ENCODE results near the gene CES2.
A peak's percentile ranks its signal among the peaks of the same experiment; 100 is the strongest.
"Not testable (repeated sequence)": the region's sequence is repeated elsewhere in the genome, so short reads cannot be mapped to it uniquely, and the experiment has no call there.

CES2 gene

DNA sequence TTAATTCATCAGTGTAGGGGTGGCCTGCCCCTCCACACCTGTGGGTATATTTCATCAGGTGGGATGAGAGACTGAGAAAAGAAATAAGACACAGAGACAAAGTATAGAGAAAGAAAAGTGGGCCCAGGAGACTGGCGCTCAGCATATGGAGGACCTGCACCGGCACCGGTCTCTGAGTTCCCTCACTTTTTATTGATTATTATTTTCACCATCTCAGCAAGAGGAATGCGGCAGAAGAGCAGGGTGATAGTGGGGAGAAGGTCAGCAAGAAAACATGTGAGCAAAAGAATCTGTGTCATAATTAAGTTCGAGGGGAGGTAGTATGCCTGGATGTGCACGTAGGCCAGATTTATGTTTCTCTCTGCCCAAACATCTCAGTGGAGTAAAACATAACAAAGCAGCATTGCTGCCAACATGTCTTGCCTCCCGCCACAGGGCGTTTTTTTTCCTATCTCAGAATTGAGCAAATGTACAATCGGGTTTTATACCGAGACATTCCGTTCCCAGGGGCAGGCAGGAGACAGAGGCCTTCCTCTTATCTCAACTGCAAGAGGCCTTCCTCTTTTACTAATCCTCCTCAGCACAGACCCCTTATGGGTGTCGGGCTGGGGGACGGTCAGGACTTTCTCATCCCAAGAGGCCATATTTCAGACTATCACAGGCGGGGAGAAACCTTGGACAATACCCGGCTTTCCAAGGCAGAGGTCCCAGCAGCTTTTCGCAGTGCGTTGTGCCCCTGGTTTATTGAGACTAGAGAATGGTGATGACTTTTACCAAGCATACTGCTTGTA is 20.2 kb downstream of the CES2 start:
- not testable (repeated sequence) for DNase-seq

DNA sequence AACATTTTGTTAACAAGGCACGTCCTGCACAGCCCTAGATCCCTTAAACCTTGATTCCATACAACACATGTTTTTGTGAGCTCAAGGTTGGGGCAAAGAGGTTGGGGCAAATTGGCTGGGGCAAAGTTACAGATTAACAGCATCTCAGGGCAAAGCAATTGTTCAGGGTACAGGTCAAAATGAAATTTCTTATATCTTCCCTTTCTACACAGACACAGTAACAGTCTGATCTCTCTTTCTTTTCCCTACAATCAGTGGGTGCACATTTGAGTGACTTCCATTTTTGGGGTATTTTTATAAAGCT is 20.8 kb downstream of the CES2 start:
- DNase-seq: not testable (repeated sequence)

DNA sequence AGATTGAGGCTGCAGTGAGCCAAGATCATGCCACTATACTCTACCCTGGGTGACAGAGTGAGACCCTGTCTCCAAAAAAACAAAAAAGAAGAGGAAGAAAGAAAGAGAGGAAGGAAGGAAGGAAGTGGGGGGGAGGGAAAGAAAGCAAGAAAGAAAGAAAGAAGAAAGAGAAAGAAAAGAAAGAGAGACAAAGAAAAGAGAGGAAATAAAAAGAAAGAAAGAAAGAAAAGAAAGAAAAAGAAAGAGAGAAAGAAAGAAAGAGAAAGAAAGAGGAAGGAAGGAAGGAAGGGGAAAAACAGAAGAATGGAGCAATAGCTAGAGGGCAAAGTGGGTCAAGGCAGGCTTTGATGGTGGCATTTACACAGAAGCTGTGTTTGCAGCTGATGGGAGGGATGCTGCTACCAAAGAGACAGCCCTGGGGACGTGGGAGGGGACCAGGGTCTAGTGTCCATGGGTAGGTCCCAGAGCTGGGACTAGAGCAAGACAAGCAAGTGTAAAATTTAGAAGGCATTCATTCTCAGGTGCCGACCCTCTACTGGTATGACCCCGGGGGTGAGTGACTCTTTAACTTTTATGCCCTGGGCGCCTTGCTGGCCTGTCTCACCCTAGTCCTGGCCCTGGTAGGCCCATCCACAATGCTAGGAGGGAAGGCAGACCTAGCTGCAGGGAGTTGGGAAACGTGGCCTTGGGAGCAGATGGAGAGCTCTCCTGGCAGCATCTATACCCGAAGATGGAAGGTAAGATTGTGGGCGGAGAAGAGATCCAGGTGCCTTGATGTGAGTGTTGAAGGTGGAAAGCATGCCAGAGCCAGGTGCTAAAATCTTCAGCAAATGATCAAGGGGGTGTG is 23.8 kb downstream of the CES2 start:
- no peak for DNase-seq

DNA sequence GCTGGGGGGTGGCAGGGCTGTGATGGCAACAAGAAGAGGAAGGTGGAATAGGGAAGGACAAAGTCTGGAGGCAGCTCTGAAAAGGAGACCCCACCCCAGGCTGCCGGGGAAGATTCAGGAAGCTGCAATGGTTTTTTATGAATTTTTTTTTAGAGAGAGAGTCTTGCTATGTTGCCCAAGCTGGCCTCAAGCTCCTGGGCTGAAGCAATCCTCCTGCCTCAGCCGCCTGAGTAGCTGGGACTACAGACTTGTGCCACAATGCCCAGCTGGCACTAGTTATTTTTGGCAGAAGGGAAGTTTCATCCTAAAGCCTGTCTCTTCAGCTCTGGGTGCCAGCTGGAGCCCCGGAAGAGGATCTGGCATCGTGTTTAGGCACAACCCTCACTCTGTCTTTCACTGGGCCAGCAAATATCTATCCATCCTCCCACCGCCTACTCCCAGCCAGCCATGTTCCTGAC is 24.4 kb downstream of the CES2 start:
- DNase-seq: no peak

DNA sequence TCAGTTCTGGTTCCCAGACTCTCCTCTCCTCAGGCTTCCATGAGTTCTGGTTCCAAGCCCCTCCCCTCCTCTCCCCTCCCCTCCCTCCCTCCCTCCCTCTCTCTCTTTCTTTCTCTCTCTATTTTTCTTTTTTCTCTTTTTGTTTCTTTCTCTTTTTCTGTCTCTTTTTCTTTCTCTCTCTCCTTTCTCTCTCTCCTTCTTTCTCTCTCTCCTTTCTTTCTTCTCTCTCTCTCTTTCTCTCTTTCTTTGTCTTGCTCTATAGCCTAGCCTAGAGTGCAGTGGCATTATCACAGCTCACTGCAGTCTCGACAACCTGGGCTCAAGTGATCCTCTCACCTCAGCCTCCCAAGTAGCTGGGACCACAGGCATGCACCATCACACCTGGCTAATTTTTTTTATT is 25.0 kb downstream of the CES2 start:
- DNase-seq: no peak

DNA sequence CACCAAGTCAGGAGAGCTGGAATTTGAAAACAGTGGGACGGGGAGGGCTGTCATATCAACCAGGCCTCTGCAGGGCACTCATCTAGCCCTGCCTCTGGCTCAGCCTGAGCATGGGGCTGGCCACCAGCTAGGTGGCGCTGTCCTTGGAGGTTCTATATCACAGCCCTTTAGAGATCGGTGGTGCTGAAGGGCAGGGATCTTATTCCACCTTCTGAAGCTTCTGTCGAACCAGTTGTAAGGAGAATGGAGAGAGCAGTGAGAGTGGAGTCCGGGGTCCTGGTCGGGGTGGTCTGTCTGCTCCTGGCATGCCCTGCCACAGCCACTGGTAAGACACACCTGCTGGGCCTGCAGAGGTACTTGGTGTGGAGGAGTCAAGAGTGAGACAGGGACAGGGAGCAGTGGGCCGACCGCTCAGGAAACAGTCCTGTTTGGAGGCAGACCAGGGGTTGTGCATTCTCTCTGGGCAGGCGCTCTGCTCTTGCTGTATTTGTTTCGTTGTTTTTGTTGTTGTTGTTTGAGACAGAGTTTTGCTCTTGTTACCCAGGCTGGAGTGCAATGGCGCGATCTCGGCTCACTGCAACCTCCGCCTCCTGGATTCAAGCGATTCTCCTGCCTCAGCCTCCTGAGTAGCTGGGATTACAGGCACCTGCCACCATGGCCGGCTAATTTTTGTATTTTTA is 25.9 kb downstream of the CES2 start, which contains the start of gene CES3:
CES3 (plus strand) TSS at position 202 of the 680 bp plus-strand sequence; CDS start at position 244, 42 bp downstream.
- DNase-seq: peak; percentile 29

DNA sequence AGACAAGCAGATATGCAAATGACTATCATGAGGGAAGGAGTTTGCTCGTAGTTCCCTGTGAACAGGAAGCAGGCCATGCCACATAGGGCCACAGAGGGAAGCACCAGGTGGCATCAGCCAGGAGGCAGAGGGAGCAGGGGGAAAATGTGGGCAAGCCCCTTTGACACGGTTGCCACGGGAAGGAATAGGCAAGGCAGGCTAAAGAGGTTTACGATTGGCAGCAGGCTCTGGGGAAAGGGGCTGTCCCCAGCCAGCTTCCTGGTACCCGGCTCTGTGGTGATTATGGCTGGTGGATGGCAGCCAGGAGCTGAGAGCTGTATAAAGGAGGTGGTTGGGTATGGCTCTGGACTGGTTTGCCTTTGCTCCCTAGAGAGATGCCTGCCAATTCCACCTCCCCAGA is 26.6 kb downstream of the CES2 start:
- no peak for DNase-seq

DNA sequence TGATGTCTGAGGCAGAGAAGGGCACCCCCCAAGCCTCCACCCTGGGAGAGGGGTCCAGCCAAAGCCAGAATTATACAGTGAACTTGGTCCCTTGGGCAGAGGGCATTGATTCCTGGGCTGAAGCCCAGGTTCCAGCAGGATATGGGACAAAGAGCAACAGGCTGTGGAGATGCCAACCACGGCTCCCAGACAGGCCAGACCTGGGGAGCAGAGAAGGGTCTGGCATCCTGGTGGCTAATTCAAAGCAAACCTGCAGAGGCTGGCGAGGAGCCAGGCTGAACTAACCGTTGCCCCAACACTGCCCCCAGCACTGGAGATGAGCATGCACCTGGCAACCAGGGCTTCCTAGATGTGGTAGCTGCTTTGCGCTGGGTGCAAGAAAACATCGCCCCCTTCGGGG is 28.7 kb downstream of the CES2 start:
- no peak for DNase-seq

DNA sequence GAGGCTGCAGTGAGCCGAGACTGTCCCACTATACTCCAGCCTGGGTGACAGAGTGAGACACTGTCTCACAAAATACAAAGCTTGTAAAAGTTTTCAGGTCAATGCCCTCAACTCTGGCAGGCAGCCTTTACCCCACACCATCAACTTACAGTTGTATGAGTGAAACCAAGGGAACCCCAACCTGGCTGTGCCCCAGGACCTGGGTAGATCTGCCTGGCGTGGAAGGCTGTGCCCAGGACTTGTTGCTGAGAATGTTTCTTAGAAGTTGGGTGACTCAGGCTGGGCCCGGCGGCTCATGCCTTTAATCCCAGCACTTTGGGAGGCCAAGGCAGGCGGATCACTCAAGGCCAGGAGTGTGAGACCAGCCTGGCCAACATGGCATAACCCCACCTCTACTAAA is 33.5 kb downstream of the CES2 start:
- DNase-seq: no peak

DNA sequence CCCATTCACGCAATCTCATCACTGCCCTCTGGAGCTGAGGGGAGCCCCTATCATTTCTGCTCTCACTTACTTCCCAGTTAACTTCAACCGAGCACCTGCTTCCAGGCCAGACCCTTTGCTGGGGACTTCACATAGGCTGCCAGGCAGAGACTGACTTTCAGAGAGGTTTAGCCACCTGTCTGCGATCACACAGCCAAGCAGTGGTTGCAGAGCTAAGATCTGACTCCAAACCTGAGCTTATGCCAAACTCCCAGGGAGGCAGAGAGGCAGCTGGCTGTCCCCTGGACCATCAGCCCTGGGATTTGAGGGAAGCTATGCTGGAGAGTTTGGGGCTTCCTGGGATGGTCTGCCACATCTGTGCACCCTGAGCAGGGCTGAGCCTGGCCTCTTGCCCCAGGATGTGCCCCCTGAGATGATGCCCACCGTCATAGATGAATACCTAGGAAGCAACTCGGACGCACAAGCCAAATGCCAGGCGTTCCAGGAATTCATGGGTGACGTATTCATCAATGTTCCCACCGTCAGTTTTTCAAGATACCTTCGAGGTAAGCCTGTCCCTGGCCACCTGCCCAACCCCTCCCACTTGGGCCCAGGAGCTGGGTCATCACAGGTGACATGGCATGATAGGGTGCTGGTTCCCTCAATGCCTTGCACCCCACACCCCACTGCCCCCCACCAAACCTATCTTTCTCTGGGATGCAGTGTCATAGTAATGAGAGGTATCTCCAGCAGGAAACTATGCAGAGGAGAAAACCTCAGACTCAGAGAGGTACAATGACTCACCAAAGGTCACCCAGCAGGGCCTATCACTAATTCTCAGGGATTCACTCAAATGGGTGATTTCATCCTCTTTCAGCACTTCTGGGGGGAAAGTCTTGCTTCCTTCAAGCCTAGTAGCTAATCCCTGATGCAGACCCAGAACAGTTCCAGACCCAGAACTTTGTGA is 35.7 kb downstream of the CES2 start:
- no peak for DNase-seq

DNA sequence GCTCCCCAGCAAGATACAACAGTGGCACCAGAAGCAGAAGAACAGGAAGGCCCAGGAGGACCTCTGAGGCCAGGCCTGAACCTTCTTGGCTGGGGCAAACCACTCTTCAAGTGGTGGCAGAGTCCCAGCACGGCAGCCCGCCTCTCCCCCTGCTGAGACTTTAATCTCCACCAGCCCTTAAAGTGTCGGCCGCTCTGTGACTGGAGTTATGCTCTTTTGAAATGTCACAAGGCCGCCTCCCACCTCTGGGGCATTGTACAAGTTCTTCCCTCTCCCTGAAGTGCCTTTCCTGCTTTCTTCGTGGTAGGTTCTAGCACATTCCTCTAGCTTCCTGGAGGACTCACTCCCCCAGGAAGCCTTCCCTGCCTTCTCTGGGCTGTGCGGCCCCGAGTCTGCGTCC is 37.7 kb downstream of the CES2 start:
- no peak for DNase-seq

DNA sequence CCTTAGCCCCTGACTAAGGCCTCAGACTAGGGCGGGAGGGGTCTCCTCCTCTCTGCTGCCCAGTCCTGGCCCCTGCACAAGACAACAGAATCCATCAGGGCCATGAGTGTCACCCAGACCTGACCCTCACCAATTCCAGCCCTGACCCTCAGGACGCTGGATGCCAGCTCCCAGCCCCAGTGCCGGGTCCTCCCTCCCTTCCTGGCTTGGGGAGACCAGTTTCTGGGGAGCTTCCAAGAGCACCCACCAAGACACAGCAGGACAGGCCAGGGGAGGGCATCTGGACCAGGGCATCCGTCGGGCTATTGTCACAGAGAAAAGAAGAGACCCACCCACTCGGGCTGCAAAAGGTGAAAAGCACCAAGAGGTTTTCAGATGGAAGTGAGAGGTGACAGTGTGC is 38.4 kb downstream of the CES2 start:
- DNase-seq: no peak

DNA sequence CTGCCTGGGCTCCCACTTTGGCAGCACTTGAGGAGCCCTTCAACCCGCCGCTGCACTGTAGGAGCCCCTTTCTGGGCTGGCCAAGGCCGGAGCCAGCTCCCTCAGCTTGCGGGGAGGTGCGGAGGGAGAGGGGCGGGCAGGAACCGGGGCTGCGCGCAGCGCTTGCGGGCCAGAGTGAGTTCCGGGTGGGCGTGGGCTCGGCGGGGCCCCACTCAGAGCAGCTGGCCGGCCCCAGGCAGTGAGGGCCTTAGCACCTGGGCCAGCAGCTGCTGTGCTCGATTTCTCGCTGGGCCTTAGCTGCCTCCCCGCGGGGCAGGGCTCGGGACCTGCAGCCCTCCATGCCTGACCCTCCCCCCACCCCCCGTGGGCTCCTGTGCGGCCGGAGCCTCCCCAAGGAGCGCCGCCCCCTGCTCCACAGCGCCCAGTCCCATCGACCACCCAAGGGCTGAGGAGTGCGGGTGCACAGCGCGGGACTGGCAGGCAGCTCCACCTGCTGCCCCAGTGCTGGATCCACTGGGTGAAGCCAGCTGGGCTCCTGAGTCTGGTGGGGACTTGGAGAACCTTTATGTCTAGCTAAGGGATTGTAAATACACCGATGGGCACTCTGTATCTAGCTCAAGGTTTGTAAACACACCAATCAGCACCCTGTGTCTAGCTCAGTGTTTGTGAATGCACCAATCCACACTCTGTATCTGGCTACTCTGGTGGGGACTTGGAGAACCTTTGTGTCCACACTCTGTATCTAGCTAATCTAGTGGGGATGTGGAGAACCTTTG is 39.0 kb downstream of the CES2 start:
- DNase-seq: not testable (repeated sequence)

DNA sequence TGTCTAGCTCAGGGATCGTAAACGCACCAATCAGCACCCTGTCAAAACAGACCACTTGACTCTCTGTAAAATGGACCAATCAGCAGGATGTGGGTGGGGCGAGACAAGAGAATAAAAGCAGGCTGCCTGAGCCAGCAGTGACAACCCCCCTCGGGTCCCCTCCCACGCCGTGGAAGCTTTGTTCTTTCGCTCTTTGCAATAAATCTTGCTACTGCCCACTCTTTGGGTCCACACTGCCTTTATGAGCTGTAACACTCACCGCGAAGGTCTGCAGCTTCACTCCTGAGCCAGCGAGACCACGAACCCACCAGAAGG is 39.6 kb downstream of the CES2 start:
- not testable (repeated sequence) for DNase-seq

DNA sequence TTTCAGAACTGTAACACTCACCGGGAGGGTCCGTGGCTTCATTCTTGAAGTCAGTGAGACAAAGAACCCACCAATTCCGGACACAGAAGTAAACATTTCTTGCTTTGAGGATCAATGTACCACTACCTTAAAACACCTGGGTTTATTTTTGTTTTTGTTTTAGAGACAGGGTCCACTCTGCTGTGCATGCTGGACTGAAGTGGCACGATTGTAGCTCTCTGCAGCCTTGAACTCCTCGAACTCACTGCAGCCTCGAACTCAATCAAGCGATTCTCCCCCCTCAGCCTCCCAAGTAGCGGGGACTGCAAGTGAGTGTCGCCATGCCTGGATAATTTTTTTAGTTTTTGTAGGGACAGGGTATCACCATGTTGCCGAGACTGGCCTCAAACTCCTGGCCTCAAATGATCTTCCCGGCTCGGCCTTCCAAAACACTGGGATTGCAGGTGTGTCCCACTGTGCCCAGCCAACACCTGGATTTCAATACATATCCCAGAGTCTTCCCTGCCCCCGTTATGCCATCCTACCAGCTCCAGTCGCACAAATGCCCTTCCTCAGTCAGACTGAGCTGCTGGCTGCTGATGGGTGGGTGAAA is 40.1 kb downstream of the CES2 start:
- no peak for DNase-seq

DNA sequence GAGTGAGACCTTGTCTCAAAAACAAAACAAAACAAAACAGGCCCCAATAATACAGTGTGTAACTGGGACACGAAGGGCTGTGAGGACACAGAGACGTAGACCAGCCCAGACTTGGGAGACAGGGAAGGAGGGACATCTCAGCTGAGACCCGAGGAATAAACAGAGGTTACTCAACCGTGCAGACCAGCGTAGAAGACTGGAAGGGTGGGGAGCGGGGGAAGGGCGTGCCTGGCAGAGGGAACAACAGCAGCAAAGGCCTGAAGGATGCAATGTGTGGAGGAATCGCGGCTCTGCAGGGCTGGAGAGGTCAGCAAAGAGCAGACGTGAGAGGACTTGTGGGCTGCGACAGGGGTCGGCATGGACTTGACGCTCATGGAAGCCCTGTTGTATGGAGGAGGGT is 41.4 kb downstream of the CES2 start:
- no peak for DNase-seq

DNA sequence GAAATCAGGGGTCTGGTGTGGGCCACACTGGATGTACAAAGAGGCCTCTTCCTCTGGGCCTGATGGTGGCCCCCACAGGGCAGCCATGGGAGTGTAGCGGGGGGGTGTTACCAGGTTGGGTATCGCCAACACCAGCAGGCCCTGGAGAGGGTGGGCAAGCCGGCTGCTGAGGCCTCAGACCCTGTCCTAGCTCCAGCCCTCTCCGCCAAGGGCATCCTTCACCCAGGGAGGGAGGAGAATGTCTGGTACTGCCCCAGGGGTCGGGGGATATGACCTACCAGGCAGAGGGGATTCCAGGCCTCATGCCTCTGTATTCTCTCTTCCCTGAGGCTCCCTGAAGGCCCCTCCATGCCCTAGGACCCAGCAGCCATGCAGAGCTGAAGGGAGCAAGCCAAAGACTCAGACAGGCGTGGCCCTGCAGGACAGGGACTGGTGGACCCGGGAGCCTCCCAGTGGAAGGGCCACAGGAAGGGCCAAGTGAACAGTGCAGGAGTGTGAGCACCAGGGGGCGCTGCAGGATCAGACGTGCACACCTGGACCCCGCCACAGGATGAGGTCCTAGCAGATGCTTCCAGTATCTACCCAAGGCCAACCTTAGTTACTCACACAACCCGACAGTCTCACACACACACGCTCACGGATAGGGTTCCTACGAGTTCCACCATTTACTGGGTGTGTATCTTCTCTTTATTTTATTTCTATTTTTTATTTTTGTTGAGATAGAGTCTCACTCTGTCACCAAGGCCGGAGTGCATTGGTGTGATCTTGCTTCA is 42.2 kb downstream of the CES2 start:
- peak; percentile 81 for DNase-seq

DNA sequence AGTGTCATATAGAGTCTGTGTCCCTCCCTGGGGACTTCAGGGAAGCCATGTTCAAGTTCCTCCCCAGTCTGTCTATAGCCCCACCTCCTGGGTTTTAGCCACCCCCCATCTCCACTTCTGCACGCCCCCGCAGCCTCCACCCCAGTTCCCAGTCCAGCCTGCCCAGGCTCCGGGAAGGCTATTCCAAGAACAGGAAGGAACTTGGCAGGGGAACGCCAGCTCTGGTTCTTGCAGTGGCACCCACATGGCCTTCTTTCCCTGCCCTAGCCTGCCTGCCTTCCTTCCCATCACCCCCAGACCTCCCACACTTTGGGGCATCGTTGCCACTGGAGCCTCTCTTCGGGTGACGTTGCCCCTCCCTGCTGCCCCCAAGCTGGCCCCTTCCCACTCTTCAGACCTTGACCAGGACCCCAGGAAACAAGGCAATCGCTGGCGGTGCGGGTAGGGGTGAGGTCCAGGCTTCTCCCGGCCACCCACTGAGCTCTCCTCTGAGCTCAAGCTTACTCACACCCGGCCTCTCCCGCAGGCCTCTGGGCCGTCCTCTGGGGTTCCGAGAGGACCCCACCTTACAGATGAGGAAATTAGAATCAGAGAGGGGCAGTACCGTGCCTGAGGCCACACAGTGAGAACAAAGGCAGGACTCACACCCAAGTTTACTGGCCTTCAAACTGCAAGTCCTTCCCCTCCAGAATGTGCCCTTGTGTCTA is 43.8 kb downstream of the CES2 start:
- DNase-seq: no peak

DNA sequence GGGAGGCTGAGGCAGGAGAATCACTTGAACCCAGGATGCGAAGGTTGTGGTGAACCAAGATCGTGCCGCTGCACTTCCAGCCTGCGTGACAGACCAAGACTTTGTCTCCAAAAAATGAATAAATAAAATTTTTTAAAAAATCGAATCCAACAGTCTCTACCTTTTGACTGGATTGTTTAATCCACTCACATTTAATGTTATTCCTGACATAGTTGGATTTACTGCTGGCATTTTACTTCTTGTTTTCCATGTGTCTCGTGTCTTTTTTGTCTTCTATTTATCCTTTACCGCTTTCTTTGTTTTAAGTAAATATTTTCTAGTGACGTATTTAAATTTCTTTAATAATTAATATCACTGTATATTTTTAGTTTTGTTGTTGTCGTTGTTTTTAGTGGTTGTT is 47.7 kb downstream of the CES2 start:
- no peak for DNase-seq

DNA sequence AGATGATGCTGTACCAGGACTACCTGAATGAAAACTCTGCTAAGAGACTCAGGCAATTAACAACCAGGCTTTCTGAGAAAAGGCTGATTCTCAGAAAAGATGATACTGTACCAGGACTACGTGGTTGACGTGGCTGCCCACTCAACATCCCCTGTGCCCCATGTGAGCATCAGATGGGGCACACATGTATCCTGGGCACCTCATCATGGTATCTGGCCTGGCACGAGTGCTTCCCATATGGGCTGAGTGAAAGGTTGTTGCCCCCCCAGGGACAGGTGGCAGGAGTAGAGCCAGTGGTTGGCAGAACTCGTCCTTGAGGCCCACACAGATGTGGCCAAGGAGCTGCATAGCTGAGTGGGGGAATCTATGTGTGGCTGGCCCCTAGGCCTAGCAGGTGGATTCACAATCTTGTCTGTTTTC is 49.6 kb downstream of the CES2 start:
- DNase-seq: no peak
